HFFc6 (cell line): ENCODE results near the gene CXCR5. TPM values are rescaled to one million over a fixed set of nuclear protein-coding genes. Genes with fewer than 3 reads are reported as not detected.

Experiments used
- DNase-seq: peaks from one replicate; pipeline ENCODE4 v3.0.0-alpha.2; 2018
- H3K27ac Mint-ChIP-seq: 2 replicates; pipeline ENCODE4 v1.8.0; 2020; ENCODE audit warnings: mild to moderate bottlenecking, mixed read lengths
- H3K27me3 Mint-ChIP-seq: 2 replicates; pipeline ENCODE4 v1.8.0; 2021; ENCODE audit warnings: mild to moderate bottlenecking, moderate library complexity, mixed read lengths; ENCODE audit not compliant: insufficient read depth
- H3K36me3 Mint-ChIP-seq: 2 replicates; pipeline ENCODE4 v1.8.0; 2021; ENCODE audit warnings: low read depth, mixed read lengths
- H3K4me1 Mint-ChIP-seq: 2 replicates; pipeline ENCODE4 v1.8.0; 2020; ENCODE audit warnings: low read depth, mixed read lengths
- H3K4me3 Mint-ChIP-seq: 2 replicates; pipeline ENCODE4 v1.8.0; 2020; ENCODE audit warnings: mild to moderate bottlenecking, moderate library complexity, mixed read lengths
- H3K9me3 Mint-ChIP-seq: 2 replicates; pipeline ENCODE4 v1.8.0; 2020; ENCODE audit warnings: mild to moderate bottlenecking, mixed read lengths
- total RNA-seq, 6 experiments: library from RNA; stranded (reverse); fragmentation: NEBNext Ultra II Directional; extraction: Animal tissue kit (Norgen Biotek cat#: 25700); gene quantifications; 2 replicates in 1 of 6; 3 replicates in 5 of 6; pipeline ENCODE4 v1.2.3, GENCODE V29; 2021
- TF ChIP-seq, protein P1 (sequence below): fragments of 200-600 bp; sonication (generic); IDR thresholded peaks from 2 replicates; pipeline ENCODE4 v1.5.0; 2021; ENCODE audit warnings: antibody characterized with exemption, mild to moderate bottlenecking

The CXCR5 gene
- total RNA-seq, 6 experiments from 2014 or later: 0.06 TPM; not detected in 5

DNA sequence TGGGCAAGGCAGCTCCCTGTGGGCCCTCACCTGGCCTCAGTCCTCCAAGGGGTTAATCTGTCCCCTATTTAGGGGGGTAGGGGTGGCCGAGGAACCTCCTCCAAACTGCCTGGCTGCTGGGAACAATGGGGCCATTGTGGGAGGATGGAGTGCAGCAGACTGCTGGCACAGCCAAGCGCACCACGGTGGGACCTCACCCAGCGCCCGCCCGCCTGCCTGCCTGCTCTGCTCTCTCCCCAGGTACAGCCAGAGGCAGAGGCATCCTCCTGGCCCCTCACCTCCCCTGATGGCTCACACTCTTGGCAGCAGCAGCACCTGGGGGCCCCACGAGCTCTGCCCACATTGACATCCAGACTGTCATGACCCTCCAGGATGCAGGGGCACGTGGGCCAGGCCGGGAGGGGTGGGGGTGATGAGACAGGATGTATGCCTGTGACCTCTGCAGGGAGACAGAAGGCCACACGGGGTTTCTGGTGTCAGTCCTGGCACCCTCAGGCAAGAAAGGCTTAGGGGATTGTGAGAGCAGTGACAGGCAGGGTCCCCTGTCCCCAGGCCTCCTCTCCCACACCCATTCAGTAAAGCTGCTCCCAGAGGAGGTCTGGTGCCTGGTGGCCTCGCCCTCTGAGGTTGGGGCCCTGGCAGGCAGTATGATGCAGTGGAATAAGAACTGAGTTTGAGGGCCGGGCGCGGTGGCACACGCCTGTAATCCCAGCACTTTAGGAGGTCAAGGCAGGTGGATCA is 30.7 kb downstream of the CXCR5 start:
- Mint-ChIP-seq H3K4me1 (peaks cover 90% of the 10 kb centered on the region), H3K27ac (peak overlapping the region; percentile 100)

DNA sequence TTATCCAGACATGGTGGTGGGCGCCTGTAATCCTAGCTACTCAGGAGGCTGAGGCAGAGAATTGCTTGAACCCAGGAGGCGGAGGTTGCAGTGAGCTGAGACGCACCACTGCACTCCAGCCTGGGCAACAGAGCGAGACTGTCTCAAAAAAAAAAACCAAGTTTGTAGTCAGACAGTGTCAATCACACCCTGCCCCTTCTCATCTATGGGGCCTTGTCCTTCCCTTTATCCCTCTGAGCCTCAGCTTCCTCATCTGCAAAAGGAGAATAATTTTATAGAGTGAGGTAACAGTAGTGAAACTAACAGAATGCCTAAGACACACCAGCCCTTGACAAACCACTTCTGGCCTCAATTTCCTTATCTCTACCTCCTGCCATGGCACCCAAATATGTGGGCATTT is 31.3 kb downstream of the CXCR5 start:
- no peak for DNase-seq
- Mint-ChIP-seq H3K27ac (peak overlapping the region; percentile 100), H3K9me3 (no peaks in the 10 kb centered on the region), H3K36me3 (peaks cover 8% of the 10 kb centered on the region; the same call in 1 of the 2 replicates), H3K4me1 (peaks cover 90% of the 10 kb centered on the region), H3K27me3 (peaks cover 3% of the 10 kb centered on the region), H3K4me3 (peak overlapping the region; percentile 61)
- TF ChIP-seq, protein P1, sequence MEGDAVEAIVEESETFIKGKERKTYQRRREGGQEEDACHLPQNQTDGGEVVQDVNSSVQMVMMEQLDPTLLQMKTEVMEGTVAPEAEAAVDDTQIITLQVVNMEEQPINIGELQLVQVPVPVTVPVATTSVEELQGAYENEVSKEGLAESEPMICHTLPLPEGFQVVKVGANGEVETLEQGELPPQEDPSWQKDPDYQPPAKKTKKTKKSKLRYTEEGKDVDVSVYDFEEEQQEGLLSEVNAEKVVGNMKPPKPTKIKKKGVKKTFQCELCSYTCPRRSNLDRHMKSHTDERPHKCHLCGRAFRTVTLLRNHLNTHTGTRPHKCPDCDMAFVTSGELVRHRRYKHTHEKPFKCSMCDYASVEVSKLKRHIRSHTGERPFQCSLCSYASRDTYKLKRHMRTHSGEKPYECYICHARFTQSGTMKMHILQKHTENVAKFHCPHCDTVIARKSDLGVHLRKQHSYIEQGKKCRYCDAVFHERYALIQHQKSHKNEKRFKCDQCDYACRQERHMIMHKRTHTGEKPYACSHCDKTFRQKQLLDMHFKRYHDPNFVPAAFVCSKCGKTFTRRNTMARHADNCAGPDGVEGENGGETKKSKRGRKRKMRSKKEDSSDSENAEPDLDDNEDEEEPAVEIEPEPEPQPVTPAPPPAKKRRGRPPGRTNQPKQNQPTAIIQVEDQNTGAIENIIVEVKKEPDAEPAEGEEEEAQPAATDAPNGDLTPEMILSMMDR: no peak

More for the DNA sequence above, 30.7 kb downstream of the CXCR5 start:
- H3K9me3 Mint-ChIP-seq: no peaks in the 10 kb centered on the region
- H3K36me3 Mint-ChIP-seq: peaks cover 8% of the 10 kb centered on the region; the same call in 1 of the 2 replicates
- TF ChIP-seq, protein P1: no peak
- peaks cover 3% of the 10 kb centered on the region; the same call in 1 of the 2 replicates for H3K27me3 Mint-ChIP-seq
- DNase-seq: no peak
- H3K4me3 Mint-ChIP-seq: peak overlapping the region; percentile 61

DNA sequence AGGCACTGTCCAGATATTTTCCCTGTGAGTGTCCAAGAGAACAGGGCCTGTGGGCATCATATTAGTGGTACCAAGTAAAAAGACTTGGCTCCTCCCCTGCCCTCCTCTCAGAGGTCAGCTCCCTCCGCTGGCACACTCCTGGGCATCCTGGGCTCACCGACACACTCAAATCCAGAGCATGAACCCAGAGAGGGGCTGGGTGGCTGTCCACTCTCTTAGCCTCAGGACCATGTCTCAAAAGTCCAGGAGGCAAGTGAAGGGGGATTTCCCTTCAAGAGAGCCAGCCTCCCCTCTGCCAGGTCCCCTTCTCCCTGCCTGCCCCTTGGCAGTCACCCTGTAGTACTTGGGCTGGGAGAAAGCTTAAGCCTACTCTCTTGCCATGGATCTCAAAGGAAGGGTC is 31.7 kb downstream of the CXCR5 start:
- peak overlapping the region; percentile 100 for H3K27ac Mint-ChIP-seq
- DNase-seq: no peak
- H3K27me3 Mint-ChIP-seq: peaks cover 6% of the 10 kb centered on the region
- peaks cover 94% of the 10 kb centered on the region for H3K4me1 Mint-ChIP-seq
- no peaks in the 10 kb centered on the region for H3K9me3 Mint-ChIP-seq
- H3K4me3 Mint-ChIP-seq: peak overlapping the region; percentile 88
- H3K36me3 Mint-ChIP-seq: peaks cover 8% of the 10 kb centered on the region; the same call in 1 of the 2 replicates
- TF ChIP-seq, protein P1: no peak

DNA sequence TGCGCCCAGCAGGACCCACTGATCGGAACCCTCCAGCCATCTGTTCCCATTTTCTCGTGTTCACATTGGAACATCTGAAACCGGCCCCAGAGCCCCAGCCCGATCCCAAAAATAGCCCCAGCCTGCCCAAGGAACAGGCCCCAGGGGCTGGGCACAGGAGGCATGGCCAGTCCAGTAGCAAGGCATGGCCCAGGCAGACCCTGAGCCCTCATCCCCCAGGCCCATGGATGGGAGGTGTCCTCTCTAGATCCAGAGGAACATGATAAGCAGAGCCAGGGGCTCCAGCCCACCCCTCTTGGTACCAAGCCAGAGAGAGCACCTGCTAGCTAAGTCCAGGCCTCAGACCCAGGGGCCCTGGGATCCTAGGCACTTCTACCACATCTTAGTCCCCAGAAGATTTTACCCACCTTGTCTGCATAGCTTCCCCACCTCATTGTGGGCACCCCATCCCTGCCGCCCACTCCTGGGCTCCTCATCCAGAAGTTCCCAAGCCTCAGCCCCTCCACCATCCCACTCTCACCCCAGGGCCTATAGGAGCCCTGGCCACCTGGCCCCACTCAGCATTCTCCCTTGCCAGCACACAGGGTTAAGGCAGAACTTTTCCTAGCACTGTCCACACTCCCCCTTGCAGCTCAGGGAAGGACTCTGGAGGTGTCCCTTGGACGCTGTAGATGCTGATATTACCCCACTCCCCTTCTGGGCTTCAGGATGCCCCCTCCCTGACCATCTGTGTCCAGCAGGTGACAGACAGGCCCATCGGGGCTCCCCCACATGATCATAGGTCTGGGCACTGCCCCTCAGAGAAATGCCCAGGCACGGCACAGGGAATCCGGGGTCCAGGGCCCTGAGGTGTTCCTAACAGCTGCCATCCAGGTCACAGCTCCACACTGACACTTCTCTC is 32.5 kb downstream of the CXCR5 start:
- peaks cover 12% of the 10 kb centered on the region; the same call in 1 of the 2 replicates for H3K36me3 Mint-ChIP-seq
- peak overlapping the region; percentile 88 for H3K4me3 Mint-ChIP-seq
- peaks cover 94% of the 10 kb centered on the region for H3K4me1 Mint-ChIP-seq
- no peaks in the 10 kb centered on the region for H3K9me3 Mint-ChIP-seq
- TF ChIP-seq, protein P1: no peak
- peaks cover 6% of the 10 kb centered on the region for H3K27me3 Mint-ChIP-seq
- peak overlapping the region; percentile 100 for H3K27ac Mint-ChIP-seq
- DNase-seq: no peak

DNA sequence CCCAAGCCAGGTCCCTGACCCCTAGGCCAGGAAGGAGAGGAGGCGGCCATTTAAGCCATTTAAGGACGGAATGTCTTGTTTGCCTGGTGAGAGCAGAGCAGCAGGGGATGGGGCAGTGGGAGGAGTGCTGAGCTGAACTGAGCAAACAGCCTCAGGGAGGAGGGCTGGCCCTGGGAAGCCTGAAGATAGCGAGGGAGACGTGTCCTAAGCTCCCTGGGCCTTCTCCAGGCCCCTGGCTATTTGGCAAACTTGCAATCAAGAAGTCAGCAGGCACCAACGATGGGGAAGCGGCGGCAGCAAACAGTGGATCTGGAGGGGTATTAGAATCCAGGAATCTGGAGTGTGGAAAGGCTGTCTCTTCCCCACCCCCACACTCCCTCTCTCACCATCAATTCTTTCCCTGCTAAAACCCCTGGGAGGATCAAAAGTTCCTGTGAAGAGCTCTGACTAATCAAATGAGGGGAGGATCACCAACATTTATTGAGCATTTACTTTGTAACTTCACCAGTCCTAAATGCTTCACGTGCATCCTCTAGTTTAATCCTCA is 33.2 kb downstream of the CXCR5 start:
- H3K4me1 Mint-ChIP-seq: peaks cover 91% of the 10 kb centered on the region
- DNase-seq: peak; percentile 89
- H3K4me3 Mint-ChIP-seq: peak overlapping the region; percentile 88
- peaks cover 13% of the 10 kb centered on the region; the same call in 1 of the 2 replicates for H3K36me3 Mint-ChIP-seq
- H3K9me3 Mint-ChIP-seq: no peaks in the 10 kb centered on the region
- peaks cover 6% of the 10 kb centered on the region for H3K27me3 Mint-ChIP-seq
- TF ChIP-seq, protein P1: no peak
- peak overlapping the region; percentile 100 for H3K27ac Mint-ChIP-seq
